WI38 (cell line): ENCODE measurements around the gene KIF2C.
A peak's percentile ranks its signal among the peaks of the same experiment; 100 is the strongest.

Experiments used
- H3K4me3 ChIP-seq: 2 replicates; pipeline ENCODE4 v1.5.1; 2011; ENCODE audit warnings: low read depth, mild to moderate bottlenecking, control low read depth, low read length
- CTCF ChIP-seq: IDR thresholded peaks from 2 replicates; pipeline ENCODE4 v1.5.1; 2012; ENCODE audit warnings: low read depth, mild to moderate bottlenecking, control low read depth, low read length

The KIF2C gene

GRCh38 chr1:44799770-44800584 is 60.3 kb downstream of the KIF2C start, which contains the start of gene PLK3:
Gene PLK3 (plus strand): TSS chr1:44800377. CDS start chr1:44800464, 87 bp downstream.
- H3K4me3 ChIP-seq = peak within 1 kb of the TSS; percentile 91
- peak; percentile 90 for TF ChIP-seq CTCF

- peak overlapping the region; percentile 91 for H3K4me3 ChIP-seq
- TF ChIP-seq CTCF = no peak
These were observed 62.1 kb downstream of the KIF2C start for GRCh38 chr1:44801491-44802305.

GRCh38 chr1:44802306-44803061 is 62.8 kb downstream of the KIF2C start:
- no peak for TF ChIP-seq CTCF
- peak overlapping the region; percentile 91 for H3K4me3 ChIP-seq

- peak overlapping the region; percentile 9; the same call in 1 of the 2 replicates for H3K4me3 ChIP-seq
- TF ChIP-seq CTCF = no peak
These were observed 63.4 kb downstream of the KIF2C start for GRCh38 chr1:44803062-44803311.

GRCh38 chr1:44803312-44804095 is 63.9 kb downstream of the KIF2C start:
- H3K4me3 ChIP-seq = peak overlapping the region; percentile 9; the same call in 1 of the 2 replicates

More at GRCh38 chr1:44803312-44804095, 63.9 kb downstream of the KIF2C start:
- TF ChIP-seq CTCF = no peak
